Gastroesophageal sphincter (tissue), 3 donors: Measurements from ENCODE around the gene MTO1.

Experiments used
- CTCF ChIP-seq, 4 experiments: fragments of 200-600 bp in 2 of 4; fragments of 450-650 bp in 2 of 4; sonication (generic) in 1 of 4; IDR thresholded peaks; one replicate each; pipeline ENCODE4 v1.5.1; 2017 to 2019; ENCODE audit warnings: antibody characterized with exemption in 4 of 4, mild to moderate bottlenecking in 2 of 4, moderate library complexity in 2 of 4
- EP300 ChIP-seq: sonication (generic); formaldehyde crosslinking; IDR thresholded peaks from one replicate; pipeline ENCODE4 v1.6.1; 2017; ENCODE audit warnings: antibody characterized with exemption, mild to moderate bottlenecking
- POLR2A ChIP-seq, 2 donors: fragments of 450-650 bp; IDR thresholded peaks; one replicate each; pipeline ENCODE4 v1.6.1; 2017; ENCODE audit warnings: antibody characterized with exemption in 2 of 2, mild to moderate bottlenecking in 2 of 2, moderate library complexity in 1 of 2
- POLR2AphosphoS5 ChIP-seq: sonication (generic); formaldehyde crosslinking; IDR thresholded peaks from one replicate; pipeline ENCODE4 v1.6.1; 2017; ENCODE audit warnings: antibody characterized with exemption

GRCh38 chr6:73547036-73547435 is 85.5 kb downstream of the MTO1 start:
- TF ChIP-seq CTCF (IDR thresholded peaks at IDR 0.05) (no peak), POLR2AphosphoS5 (no peak), POLR2A (IDR thresholded peaks at IDR 0.05) (no peak), EP300 (no peak)
